Fibroblast of lung (primary cell): ENCODE measurements around the gene ACTR2. TPM values are rescaled to one million over a fixed set of nuclear protein-coding genes. Genes with fewer than 3 reads are reported as not detected.

Experiments used
- DNase-seq, 2 donors: peaks; one replicate each; pipeline versions ENCODE4 v3.0.0 to v3.0.0-alpha.2; 2010; ENCODE audit warnings: low read depth in 2 of 2
- H2AFZ ChIP-seq: 2 replicates; pipeline ENCODE4 v1.5.1; 2012; ENCODE audit warnings: low read length, control low read depth, inconsistent platforms
- H3K27ac ChIP-seq: 2 replicates; pipeline ENCODE4 v1.5.1; 2011; ENCODE audit warnings: low read length, control low read depth; ENCODE audit not compliant: insufficient read depth
- H3K27me3 ChIP-seq: 2 replicates; pipeline ENCODE4 v1.5.1; 2011; ENCODE audit warnings: mild to moderate bottlenecking, low read length; ENCODE audit not compliant: control insufficient read depth, insufficient read depth
- H3K36me3 ChIP-seq: 2 replicates; pipeline ENCODE4 v1.5.1; 2011; ENCODE audit warnings: low read length; ENCODE audit not compliant: control insufficient read depth, insufficient read depth
- H3K4me1 ChIP-seq: 2 replicates; pipeline ENCODE4 v1.5.1; 2011; ENCODE audit warnings: low read length; ENCODE audit not compliant: control insufficient read depth, insufficient read depth; ENCODE audit errors: extremely low read depth
- H3K4me2 ChIP-seq: 2 replicates; pipeline ENCODE4 v1.5.1; 2011; ENCODE audit warnings: low read length, control low read depth; ENCODE audit not compliant: insufficient read depth; ENCODE audit errors: extremely low read depth
- H3K4me3 ChIP-seq, 4 experiments: fragments of 200-600 bp in 1 of 4; sonication (generic) in 1 of 4; replicated peaks in 1 of 4; 2 replicates each; pipeline ENCODE4 v1.5.1; 2011 to 2016; ENCODE audit warnings: low read length in 4 of 4, low read depth in 3 of 4, mild to moderate bottlenecking in 3 of 4, control low read depth in 2 of 4, inconsistent platforms in 1 of 4, mixed read lengths in 1 of 4; ENCODE audit not compliant: insufficient read depth in 1 of 4; ENCODE audit errors: control extremely low read depth in 1 of 4
- H3K79me2 ChIP-seq: 2 replicates; pipeline ENCODE4 v1.5.1; 2012; ENCODE audit warnings: mild to moderate bottlenecking, low read length, inconsistent platforms; ENCODE audit not compliant: control insufficient read depth, insufficient read depth
- H3K9ac ChIP-seq: 2 replicates; pipeline ENCODE4 v1.5.1; 2011; ENCODE audit warnings: mild to moderate bottlenecking, low read length, control low read depth; ENCODE audit not compliant: insufficient read depth
- H3K9me3 ChIP-seq: 2 replicates; pipeline ENCODE4 v1.5.1; 2012; ENCODE audit warnings: low read depth, low read length; ENCODE audit not compliant: control insufficient read depth, insufficient read depth
- H4K20me1 ChIP-seq: 2 replicates; pipeline ENCODE4 v1.5.1; 2011; ENCODE audit warnings: low read length; ENCODE audit not compliant: control insufficient read depth, insufficient read depth; ENCODE audit errors: extremely low read depth
- CTCF ChIP-seq, 2 donors: IDR thresholded peaks in 1 of 2; conservative IDR thresholded peaks in 1 of 2; 1 replicate in 1 of 2; 2 replicates in 1 of 2; pipeline ENCODE4 v1.5.1; 2011 to 2012; ENCODE audit warnings: low read length in 2 of 2, control low read depth in 1 of 2, inconsistent platforms in 1 of 2, low read depth in 1 of 2, mild to moderate bottlenecking in 1 of 2
- EZH2 ChIP-seq: IDR thresholded peaks from 2 replicates; pipeline ENCODE4 v1.5.1; 2012; ENCODE audit warnings: low read length, control low read depth, mild to moderate bottlenecking; ENCODE audit errors: missing control alignments
- polyA plus RNA-seq, 2 donors: library from polyadenylated mRNA; depleted of rRNA in 1 of 2; stranded (reverse) in 1 of 2; unstranded in 1 of 2; fragments of >200 nt; gene quantifications; 2 replicates each; pipeline ENCODE4 v1.2.1, GENCODE V29; 2011 to 2012; ENCODE audit warnings: missing spikeins in 1 of 2
- total RNA-seq: library from RNA; depleted of rRNA; stranded (reverse); fragments of >200 nt; gene quantifications from 2 replicates; pipeline ENCODE4 v1.2.1, GENCODE V29; 2014

The ACTR2 gene
- total and polyA plus RNA-seq, 2 donors (not counting 1 experiment from before 2014, with no cell fraction given): 90.2 to 192 TPM

GRCh38 chr2:65294136-65294535 is 66.5 kb downstream of the ACTR2 start:
- Histone ChIP-seq H3K4me2 (no peak overlapping the region), H3K36me3 (no peaks in the 10 kb centered on the region), H3K4me3 (no peak overlapping the region), H2AFZ (no peak overlapping the region), H3K79me2 (no peaks in the 10 kb centered on the region), H3K4me1 (peaks cover under 1% of the 10 kb centered on the region), H3K9me3 (no peaks in the 10 kb centered on the region), H3K27ac (no peak overlapping the region), H4K20me1 (no peaks in the 10 kb centered on the region), H3K27me3 (no peaks in the 10 kb centered on the region), H3K9ac (no peak overlapping the region)
- DNase-seq: no peak
- TF ChIP-seq CTCF (conservative IDR thresholded peaks at IDR 0.05 in 1 of 2, IDR thresholded peaks at IDR 0.05 in 1 of 2; ENCODE audit: low read depth in 1 of 2, low read length in 2 of 2): no peak
- no peak for TF ChIP-seq EZH2

DNA sequence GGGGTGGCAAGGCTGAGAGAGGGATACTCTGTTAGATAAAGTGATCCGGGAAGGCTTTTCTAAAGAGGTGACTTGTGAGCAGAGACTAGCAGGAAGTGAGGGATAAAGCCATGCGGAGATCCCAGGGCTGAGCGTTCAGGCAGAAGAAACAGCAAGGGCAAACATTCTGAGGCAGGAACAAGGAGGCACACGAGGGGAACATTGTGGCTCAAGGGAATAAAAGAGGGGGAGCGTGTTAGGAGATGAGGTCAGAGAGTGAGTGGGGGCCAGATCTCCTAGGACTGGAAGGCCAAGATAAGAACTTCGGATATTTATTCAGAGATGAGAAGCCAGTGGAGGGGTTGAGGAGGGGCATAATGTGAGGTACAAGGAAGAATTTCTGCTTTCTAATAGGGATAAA is 67.1 kb downstream of the ACTR2 start:
- TF ChIP-seq EZH2 (no peak), CTCF (conservative IDR thresholded peaks at IDR 0.05 in 1 of 2, IDR thresholded peaks at IDR 0.05 in 1 of 2; ENCODE audit: low read depth in 1 of 2, low read length in 2 of 2) (no peak)
- Histone ChIP-seq H2AFZ (no peak overlapping the region), H3K36me3 (no peaks in the 10 kb centered on the region), H3K27me3 (no peaks in the 10 kb centered on the region), H3K9ac (no peak overlapping the region), H3K4me1 (peaks cover 6% of the 10 kb centered on the region), H3K4me2 (no peak overlapping the region), H3K79me2 (no peaks in the 10 kb centered on the region), H3K9me3 (no peaks in the 10 kb centered on the region), H3K27ac (no peak overlapping the region), H4K20me1 (no peaks in the 10 kb centered on the region), H3K4me3 (no peak overlapping the region)
- no peak for DNase-seq

DNA sequence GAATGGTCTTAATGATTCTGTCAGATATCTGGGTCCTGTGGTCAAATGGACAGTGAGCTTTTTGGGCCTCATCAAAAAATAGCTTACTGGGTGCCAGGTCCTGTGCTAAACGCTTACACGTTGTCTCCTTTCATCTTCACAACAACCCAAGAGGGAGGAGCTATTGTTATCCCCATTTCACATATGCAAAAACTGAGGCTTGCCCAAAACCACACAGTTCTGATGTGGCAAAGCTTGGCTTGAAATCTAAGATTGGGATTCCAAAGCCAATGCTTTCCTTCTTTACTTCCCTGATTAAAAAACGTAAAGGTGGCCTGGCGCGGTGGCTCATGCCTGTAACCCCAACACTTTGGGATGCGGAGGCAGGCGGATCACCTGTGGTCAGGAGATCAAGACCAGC is 69.3 kb downstream of the ACTR2 start:
- H3K4me3 ChIP-seq: no peak overlapping the region
- no peaks in the 10 kb centered on the region for H3K79me2 ChIP-seq
- no peak overlapping the region for H3K4me2 ChIP-seq
- H2AFZ ChIP-seq: no peak overlapping the region
- H3K9me3 ChIP-seq: no peaks in the 10 kb centered on the region
- TF ChIP-seq CTCF (conservative IDR thresholded peaks at IDR 0.05 in 1 of 2, IDR thresholded peaks at IDR 0.05 in 1 of 2; ENCODE audit: low read depth in 1 of 2, low read length in 2 of 2) (no peak), EZH2 (no peak)
- H3K4me1 ChIP-seq: peaks cover 26% of the 10 kb centered on the region
- no peak overlapping the region for H3K9ac ChIP-seq
- no peak for DNase-seq
- no peaks in the 10 kb centered on the region for H3K36me3 ChIP-seq
- H3K27me3 ChIP-seq: no peaks in the 10 kb centered on the region
- no peaks in the 10 kb centered on the region for H4K20me1 ChIP-seq
- no peak overlapping the region for H3K27ac ChIP-seq
